PFSK-1 (cell line): ENCODE measurements around the gene ATG4D.

Source experiments
- SIN3A ChIP-seq: IDR thresholded peaks from 2 replicates; pipeline ENCODE4 v1.6.1; 2012; ENCODE audit warnings: mild to moderate bottlenecking, low read length, moderate library complexity, borderline replicate concordance; ENCODE audit not compliant: insufficient read depth
- TAF1 ChIP-seq: IDR thresholded peaks from 2 replicates; pipeline ENCODE4 v1.6.1; 2012; ENCODE audit warnings: low read length, control low read depth, borderline replicate concordance; ENCODE audit not compliant: insufficient read depth

DNA sequence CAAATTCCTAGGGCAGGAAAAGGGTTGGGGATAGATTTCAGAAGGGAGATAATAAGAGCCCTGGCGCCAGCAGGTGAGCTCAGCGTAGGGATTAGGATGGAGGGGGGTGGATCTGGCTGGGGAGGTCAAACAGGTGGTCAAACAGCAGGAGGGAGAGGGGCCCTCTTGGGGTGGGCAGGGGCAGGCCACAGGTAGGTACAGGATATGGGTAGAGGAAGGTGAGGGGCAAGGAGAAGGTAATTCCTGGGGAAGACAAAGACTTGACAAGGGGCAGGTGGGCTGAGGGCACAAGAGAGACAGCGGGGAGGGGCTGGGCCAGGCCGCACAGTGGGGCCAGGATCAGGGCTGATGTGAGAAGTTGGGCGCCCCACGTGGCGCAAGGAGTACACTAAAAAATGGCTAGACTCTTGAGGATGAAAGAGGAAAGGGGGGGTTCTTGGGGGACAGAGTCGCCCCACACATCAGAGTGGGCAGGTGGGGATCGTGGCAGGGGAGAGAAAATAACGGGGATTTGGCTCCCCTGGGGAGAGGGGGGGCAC is 21.4 kb downstream of the ATG4D start:
- TF ChIP-seq SIN3A (no peak), TAF1 (no peak)
